Measurements from ENCODE around the gene EN1.

GRCh38 chr2:118853129-118853640 lies 5.7 kb upstream of the EN1 start:
- TF ChIP-seq POLR2A (IDR thresholded peaks at IDR 0.05; ENCODE audit: extremely low read depth, insufficient read length) (no peak), CTCF (IDR thresholded peaks at IDR 0.05; ENCODE audit: low read depth, low read length) (no peak), MAX (IDR thresholded peaks at IDR 0.05; ENCODE audit: low read depth, low read length) (no peak), MYC (IDR thresholded peaks at IDR 0.05; ENCODE audit: low read depth, low read length) (no peak)

Measured in NB4 (cell line).